Hindlimb muscle (tissue), 1 donor: ENCODE data around the gene RGS19. TPM values are rescaled to one million over a fixed set of nuclear protein-coding genes. Genes with fewer than 3 reads are reported as not detected.

Experiments used
- DNase-seq: peaks from one replicate; pipeline ENCODE4 v3.0.0-alpha.2; 2013
- polyA plus RNA-seq: library from polyadenylated mRNA; unstranded; fragments of 120-200 nt; gene quantifications from one replicate; pipeline ENCODE4 v1.2.1, GENCODE V29; 2013; ENCODE audit not compliant: insufficient read length

RGS19 gene
- polyA plus RNA-seq, 1 donor = 6.9 TPM

DNA sequence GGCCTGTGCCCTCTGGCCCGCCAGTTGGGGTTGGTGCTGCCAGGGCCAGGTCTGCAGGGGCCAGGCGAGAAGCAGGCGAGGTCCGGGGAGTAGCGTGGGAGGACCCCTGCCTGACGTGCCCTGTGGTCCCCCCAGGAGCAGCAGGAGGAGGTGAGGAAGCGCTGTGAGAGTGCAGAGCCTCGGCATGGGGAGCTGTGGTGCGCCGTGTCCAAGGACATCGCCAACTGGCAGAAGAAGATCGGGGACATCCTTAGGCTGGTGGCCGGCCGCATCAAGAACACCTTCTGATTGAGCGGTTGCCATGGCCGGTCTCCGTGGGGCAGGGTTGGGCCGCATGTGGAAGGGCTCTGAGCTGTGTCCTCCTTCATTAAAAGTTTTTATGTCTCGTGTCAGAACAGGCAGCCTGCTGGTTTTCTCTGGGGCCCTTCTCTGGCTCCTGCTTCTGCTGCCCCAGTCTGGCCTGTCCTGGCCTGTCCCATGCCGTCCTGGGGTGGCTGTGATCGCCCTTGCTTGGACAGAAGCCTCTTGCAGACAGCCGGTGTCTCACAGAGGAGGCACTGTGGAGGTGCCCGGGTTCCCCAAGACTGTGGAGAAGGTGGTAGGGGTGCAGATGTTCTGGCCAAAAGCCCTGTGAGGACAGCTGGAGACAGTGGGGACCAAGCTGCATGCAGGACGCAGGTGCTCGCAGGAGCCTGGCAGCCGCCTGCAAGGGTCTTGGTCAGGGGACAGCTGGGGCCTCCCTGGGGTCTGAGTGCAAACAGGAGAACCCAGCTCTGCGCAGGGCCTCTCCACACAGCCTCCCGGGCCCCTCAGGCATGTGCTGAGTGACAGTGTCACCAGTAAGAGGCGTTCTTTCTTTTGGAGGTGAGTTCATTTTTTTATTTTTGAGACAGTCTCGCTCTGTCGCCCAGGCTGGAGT, 46.4 kb downstream of the RGS19 start:
- DNase-seq = no peak

DNA sequence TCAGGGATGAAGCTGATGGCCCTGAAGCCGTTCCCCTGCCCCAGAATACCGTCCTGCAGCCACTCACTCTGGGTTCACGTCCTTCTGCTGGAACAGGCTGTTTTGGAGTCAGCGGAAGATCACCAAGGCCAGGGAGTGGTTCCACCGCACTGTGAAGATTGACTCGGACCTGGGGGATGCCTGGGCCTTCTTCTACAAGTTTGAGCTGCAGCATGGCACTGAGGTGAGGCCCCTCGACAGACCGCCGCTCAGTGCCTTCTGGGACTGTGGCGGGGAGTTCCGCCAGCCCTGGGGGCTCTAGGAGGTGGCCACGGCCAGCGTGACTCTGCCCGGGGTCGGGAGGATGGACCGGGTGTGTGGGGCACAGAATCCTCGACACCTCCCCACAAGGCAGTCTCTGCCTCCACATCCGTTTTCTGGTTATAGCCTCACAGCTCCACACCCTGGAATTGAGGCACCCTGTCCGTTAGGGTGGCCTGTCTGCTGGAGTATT, 47.5 kb downstream of the RGS19 start:
- DNase-seq = no peak

DNA sequence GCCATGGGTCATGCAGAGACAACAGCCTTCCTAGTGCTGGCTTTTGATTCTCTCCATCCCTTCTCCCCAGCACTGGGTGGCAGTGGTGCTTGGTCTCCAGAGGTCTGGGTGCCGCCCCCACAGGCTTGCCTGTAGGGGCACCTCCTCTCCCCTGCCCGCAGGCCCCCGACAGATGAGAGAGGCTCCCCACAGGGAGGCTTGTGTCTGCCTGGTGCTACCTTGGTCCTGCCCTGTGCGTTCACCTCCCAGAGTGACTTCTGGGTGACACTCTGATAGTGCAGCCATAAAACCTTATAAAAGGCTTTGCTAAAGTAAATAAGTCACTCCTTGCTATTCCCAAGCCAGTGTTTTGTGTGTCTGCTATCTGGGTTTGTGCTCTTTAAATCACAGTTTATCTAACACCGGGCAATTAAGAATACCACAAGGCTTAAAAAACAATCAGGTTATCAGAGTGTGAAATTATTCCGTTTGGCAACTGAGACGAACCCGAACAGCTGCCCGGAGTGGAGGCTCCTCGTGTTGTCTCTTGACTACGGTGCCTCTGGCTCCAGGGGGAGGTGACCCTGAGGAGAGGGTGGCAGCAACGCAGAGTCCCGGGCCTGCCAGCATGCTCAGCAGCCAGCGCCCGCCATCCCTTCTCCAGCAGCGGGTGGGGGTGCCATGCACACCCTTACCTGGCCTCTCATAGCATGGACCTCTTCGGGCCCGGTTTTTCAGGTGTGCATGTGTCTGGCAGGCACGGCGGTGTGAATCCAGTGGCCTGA, 48.8 kb downstream of the RGS19 start:
- no peak for DNase-seq

DNA sequence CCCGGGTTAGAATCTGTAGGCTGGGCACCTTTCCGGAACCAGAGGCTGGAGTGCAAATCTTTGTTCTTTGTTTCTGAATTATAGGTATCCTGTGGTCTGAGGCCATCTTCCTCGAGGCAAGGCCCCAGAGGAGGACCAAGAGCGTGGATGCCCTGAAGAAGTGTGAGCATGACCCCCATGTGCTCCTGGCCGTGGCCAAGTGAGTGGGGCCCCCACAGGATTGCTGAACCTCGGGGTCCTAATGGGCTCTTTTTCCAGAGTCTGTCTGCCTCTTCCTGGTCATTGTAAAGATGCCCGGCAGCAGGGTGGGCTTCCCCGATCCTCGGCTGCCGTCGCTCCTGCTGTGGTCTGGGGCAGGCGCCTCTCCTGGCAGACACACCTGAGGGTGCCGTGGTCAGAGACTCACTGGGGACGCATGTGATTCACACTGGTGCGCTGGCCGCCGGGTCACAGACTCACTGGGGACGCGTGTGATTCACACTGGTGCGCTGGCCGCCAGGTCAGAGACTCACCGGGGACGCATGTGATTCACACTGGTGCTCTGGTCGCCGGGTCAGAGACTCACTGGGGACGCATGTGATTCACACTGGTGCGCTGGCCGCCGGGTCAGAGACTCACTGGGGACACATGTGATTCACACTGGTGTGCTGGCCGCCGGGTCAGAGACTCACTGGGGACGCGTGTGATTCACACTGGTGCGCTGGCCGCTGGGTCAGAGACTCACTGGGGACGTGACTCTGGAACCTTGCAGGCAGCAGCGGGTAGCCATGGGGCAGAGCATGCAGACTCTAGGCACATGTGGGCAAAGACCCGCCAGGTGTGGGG, 49.8 kb downstream of the RGS19 start:
- DNase-seq = no peak

DNA sequence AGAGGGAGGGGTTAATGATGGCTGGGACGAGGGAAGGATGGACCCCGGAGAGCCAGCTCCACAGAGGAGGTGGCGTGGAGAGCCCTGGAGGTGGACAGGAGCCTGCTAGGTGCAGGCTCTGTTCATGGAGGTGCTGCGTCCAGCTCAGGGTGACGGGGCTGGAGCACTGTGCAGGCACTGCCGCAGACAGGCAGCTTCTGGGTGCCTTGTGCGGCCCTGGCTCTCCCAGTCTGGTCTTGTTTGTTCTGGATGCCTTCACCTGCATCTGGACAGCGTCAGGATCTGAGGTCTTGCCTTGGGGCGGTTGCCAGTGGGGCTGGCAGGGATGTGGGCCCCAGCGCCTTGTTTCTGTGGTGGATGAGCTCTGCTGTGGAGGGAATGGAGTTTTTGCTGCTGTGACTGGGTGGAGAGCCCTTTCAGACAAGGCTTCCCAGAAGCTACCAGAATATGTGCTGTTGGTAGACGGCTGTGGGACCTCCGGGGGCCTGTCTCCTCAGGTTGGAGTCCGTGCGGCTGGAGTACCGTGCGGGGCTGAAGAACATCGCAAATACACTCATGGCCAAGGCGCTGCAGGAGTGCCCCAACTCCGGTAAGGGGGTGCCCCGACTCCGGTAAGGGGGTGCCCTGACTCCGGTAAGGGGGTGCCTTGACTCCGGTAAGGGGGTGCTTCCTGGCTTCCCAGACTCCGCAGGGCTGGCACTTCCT, 51.2 kb downstream of the RGS19 start:
- DNase-seq = no peak

DNA sequence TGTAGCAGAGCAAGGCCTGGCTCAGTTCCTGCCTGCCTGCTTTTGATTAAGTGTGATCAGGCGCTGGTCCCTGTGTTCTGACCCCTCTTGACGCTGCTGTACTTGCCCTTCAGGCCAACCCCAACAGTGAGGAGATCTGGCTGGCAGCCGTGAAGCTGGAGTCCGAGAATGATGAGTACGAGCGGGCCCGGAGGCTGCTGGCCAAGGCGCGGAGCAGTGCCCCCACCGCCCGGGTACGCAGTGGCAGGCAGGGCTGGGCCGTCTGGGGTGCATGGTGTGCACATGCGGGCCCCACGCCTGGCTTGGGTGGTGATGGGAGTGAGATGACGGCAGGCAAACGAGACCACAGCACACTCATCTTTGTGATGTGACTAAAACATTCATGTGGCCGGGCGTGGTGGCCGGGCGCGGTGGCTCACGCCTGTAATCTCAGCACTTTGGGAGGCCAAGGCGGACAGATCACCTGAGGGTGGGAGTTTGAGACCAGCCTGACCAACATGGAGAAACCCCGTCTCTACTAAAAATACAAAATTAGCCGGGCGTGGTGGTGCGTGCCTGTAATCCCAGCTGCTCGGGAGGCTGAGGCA, 53.4 kb downstream of the RGS19 start:
- no peak for DNase-seq

DNA sequence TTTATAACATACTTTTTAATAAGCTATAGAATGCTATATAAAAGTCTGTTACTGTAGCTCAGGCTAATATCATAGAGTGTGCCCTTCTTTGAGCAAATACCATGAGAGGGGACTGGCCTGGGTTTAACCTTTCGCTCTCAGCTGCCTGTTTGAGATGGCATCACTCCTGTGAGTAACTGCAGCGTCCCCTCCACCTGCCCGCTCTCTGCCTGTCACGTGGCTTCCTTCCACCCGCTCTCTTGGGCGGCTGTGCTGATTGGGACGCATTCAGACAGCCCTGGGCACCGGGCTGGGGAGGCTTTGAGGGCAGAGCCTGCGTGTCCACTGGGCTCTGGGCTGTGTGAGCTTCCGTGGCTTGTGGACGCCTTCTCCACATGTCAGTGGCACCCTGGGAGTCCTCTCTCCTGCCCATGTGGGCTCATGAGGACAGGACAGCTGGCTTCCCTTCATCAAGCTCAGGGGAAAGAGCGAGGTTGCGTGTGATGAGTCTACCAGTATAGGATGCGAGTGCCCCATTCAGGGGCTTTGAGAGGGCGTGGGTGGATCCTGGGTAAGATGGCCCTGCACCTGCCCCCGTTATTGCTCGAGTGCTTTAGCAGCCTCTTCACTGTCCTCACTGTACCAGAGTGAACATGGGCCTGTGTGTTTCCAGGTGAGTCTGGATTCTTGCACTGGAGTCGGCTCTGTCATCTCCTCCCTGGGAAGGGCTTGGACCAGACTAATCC, 54.1 kb downstream of the RGS19 start:
- DNase-seq = no peak

DNA sequence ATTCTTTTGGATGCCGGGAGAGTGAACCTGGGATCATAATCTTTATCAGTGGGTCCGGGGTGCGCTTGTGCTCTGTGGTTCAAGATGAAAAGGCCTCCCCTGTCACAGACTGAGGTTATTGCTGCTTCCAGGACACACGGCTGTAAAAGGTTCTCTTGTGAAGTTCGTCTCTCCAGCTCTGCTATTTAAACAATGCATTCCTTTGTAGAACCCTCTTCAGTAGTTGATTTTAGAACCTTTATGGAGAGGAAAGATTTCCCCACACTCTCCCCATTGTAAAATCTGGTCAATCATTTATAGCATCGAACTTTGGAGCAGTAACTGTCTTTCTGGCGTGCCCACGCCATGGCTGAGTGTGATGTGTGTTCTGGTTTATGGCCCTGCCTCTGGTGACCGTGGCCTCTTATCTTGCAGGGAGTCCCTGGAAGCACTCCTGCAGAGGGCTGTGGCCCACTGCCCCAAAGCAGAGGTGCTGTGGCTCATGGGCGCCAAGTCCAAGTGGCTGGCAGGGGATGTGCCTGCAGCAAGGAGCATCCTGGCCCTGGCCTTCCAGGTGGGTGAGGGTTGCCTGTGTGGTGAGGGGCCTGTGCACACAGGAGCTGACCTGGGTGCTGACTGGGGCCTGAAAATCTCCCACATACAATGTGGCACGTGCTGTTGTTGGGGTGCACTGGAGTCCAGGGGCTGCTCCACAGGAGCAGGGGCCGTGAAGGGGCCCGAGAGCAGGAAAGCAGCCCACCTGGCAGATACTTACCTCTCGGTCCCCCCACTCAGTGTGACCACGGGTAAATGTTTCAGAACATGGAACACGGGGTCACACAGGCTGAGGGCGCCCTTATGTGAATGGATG, 55.0 kb downstream of the RGS19 start:
- DNase-seq = no peak

DNA sequence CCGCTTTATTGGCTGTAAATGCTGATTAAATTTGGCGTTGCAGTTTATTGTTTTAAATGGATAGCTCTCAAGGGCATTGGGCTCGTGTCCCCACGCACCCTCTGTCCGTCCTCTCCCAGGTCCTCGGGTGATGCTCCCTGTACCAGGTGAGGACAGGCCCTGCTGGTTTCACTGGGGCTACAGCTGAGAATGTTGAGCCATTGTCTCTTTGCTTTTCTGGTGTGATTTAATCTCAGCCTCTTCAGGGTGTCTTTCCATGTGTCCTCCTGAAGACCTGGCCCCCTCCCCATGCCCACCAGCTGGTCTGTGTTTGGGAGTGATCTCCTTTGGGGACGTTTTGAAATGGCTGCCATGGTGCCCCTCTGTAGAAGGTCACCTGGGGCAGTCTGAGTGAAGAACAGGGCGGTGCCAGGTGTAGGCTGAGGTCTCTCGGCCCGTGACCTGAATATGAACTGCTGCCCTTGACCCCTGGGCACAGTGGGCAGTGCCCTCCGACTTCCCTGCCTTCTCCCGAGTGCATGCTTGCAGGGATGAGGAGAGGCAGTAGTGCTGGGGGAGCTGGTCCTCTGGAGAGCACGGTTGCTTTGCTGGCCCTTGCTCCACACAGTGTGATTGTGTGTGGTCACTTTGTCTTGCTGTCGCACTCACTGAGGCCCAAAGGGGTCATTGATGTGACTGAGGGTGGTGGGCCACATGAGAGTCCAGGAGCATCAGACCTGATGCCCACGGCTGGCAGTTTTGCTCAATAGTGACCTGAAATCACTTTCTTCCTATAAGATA, 55.8 kb downstream of the RGS19 start:
- DNase-seq = no peak

Other genes starting within 250 kb of the RGS19 start
- 24.7 TPM for gene ZBTB46, start 248.3 kb downstream of the RGS19 start, polyA plus RNA-seq
- not detected for gene ABHD16B, start 218.0 kb downstream of the RGS19 start, polyA plus RNA-seq
- 87.2 TPM for gene TPD52L2, start 214.2 kb downstream of the RGS19 start, polyA plus RNA-seq
- 33.3 TPM for gene DNAJC5, start 184.4 kb downstream of the RGS19 start, polyA plus RNA-seq
- gene UCKL1, start 123.1 kb downstream of the RGS19 start, polyA plus RNA-seq = 54.9 TPM
- 29.8 TPM for gene ZNF512B, start 109.6 kb downstream of the RGS19 start, polyA plus RNA-seq
- 4.4 TPM for gene SAMD10, start 99.9 kb downstream of the RGS19 start, polyA plus RNA-seq
- 63.6 TPM for gene PRPF6, start 98.4 kb downstream of the RGS19 start, polyA plus RNA-seq
- 1.0 TPM for gene C20orf204, start 43.3 kb downstream of the RGS19 start, polyA plus RNA-seq
- 19.6 TPM for gene SOX18, start 29.9 kb downstream of the RGS19 start, polyA plus RNA-seq
- 49.9 TPM for gene TCEA2, start 16.3 kb downstream of the RGS19 start, polyA plus RNA-seq
- gene OPRL1, start 564 bp upstream of the RGS19 start, polyA plus RNA-seq = 1.1 TPM
- not detected for gene LKAAEAR1, start 4.9 kb upstream of the RGS19 start, polyA plus RNA-seq
- not detected for gene NPBWR2, start 28.0 kb upstream of the RGS19 start, polyA plus RNA-seq
- gene MYT1, start 84.9 kb upstream of the RGS19 start, polyA plus RNA-seq = 0.05 TPM
- 70.6 TPM for gene PCMTD2, start 176.2 kb upstream of the RGS19 start, polyA plus RNA-seq